ENCODE measurements around the gene TRIM65.

- TF ChIP-seq CTCF (IDR thresholded peaks at IDR 0.05) = no peak
- no peak for TF ChIP-seq REST (IDR thresholded peaks at IDR 0.05; ENCODE audit: insufficient read depth in 1 of 2, low read depth in 2 of 2, low read length in 1 of 2)
- no peak for TF ChIP-seq POLR2AphosphoS5 (IDR thresholded peaks at IDR 0.05; ENCODE audit: low read depth, low read length)
- no peak for TF ChIP-seq SIN3A (IDR thresholded peaks at IDR 0.05; ENCODE audit: borderline replicate concordance, insufficient read depth, low read depth, low read length)
- TF ChIP-seq TCF7L2 (IDR thresholded peaks at IDR 0.05; ENCODE audit: low read depth, low read length) = no peak
Observed at GRCh38 chr17:75869282-75870141, 27.2 kb downstream of the TRIM65 start.

Data from Panc1 (cell line).